SK-N-SH (cell line): ENCODE measurements around the gene OGFOD1. TPM values are rescaled to one million over a fixed set of nuclear protein-coding genes. Genes with fewer than 3 reads are reported as not detected.

Experiments
- CTCF ChIA-PET: fragments of 300-600, 350-600 bp; formaldehyde crosslinking; extraction: SDS; loops from one replicate; lab custom pipeline; 2021; lab: Yijun Ruan, JAX
- POLR2A ChIA-PET: fragments of 350-600 bp; sonication (Branson Sonifier 250); formaldehyde crosslinking; extraction: SDS; loops from one replicate; lab custom pipeline; 2020; ENCODE audit warnings: antibody characterized with exemption, inconsistent platforms; lab: Yijun Ruan, JAX
- DNase-seq: peaks from one replicate; pipeline ENCODE4 v3.0.0; 2012
- H2AFZ ChIP-seq: fragments of 200-600 bp; sonication (generic); 2 replicates; pipeline ENCODE4 v1.8.1; 2016; ENCODE audit warnings: antibody characterized with exemption, mild to moderate bottlenecking, low read depth
- H3F3A ChIP-seq: fragments of 200-600 bp; sonication (generic); replicated peaks from 2 replicates; pipeline ENCODE3; 2016; ENCODE audit warnings: antibody characterized with exemption, mild to moderate bottlenecking; ENCODE audit not compliant: insufficient read depth
- H3K27ac ChIP-seq, 2 experiments: fragments of 200-500 bp in 1 of 2; fragments of 200-600 bp in 1 of 2; sonication (Bioruptor generic) in 1 of 2; sonication (generic), shearing (Covaris generic) in 1 of 2; 2 replicates each; pipeline versions ENCODE4 v1.5.1 to v1.6.1; 2014 to 2016; ENCODE audit warnings: low read depth in 2 of 2, inconsistent platforms in 1 of 2, low read length in 1 of 2, mild to moderate bottlenecking in 1 of 2, mixed read lengths in 1 of 2
- H3K27me3 ChIP-seq: fragments of 200-600 bp; sonication (generic), shearing (Covaris generic); 2 replicates; pipeline ENCODE4 v1.6.1; 2016; ENCODE audit warnings: mixed run types; ENCODE audit not compliant: insufficient read depth
- H3K36me3 ChIP-seq, 2 experiments: fragments of 200-500 bp in 1 of 2; fragments of 200-600 bp in 1 of 2; sonication (Bioruptor generic) in 1 of 2; sonication (generic) in 1 of 2; replicated peaks in 1 of 2; 2 replicates each; pipeline versions ENCODE3 to v1.5.1; 2014 to 2016; ENCODE audit warnings: low read length in 1 of 2, mild to moderate bottlenecking in 1 of 2; ENCODE audit not compliant: insufficient read depth in 2 of 2, control insufficient read depth in 1 of 2
- H3K4me1 ChIP-seq, 2 experiments: fragments of 200-500 bp in 1 of 2; fragments of 200-600 bp in 1 of 2; sonication (Bioruptor generic) in 1 of 2; sonication (generic), shearing (Covaris generic) in 1 of 2; 2 replicates each; pipeline versions ENCODE4 v1.5.1 to v1.6.1; 2014 to 2016; ENCODE audit warnings: low read depth in 1 of 2, low read length in 1 of 2, mixed run types in 1 of 2; ENCODE audit not compliant: insufficient read depth in 2 of 2, control insufficient read depth in 1 of 2
- H3K4me2 ChIP-seq: fragments of 200-600 bp; sonication (generic), shearing (Covaris generic); 2 replicates; pipeline ENCODE4 v1.6.1; 2017; ENCODE audit warnings: mixed run types
- H3K4me3 ChIP-seq, 2 experiments: fragments of 200-500 bp in 1 of 2; fragments of 200-600 bp in 1 of 2; sonication (Bioruptor generic) in 1 of 2; sonication (generic), shearing (Covaris generic) in 1 of 2; 2 replicates each; pipeline versions ENCODE4 v1.5.1 to v1.8.1; 2014 to 2016; ENCODE audit warnings: low read depth in 2 of 2, inconsistent platforms in 1 of 2, low read length in 1 of 2, mild to moderate bottlenecking in 1 of 2, mixed read lengths in 1 of 2, moderate library complexity in 1 of 2
- H3K79me2 ChIP-seq: fragments of 200-600 bp; sonication (generic); 2 replicates; pipeline ENCODE4 v1.8.1; 2017; ENCODE audit warnings: mild to moderate bottlenecking; ENCODE audit not compliant: insufficient read depth
- H3K9ac ChIP-seq: fragments of 200-600 bp; sonication (generic); 2 replicates; pipeline ENCODE4 v1.6.1; 2017; ENCODE audit warnings: mixed run types
- H3K9me2 ChIP-seq: fragments of 200-600 bp; sonication (generic); 2 replicates; pipeline ENCODE4 v1.6.1; 2017; ENCODE audit warnings: mixed run types
- H3K9me3 ChIP-seq: fragments of 200-600 bp; sonication (generic); 2 replicates; pipeline ENCODE4 v1.6.1; 2017; ENCODE audit warnings: mixed run types, mild to moderate bottlenecking, moderate library complexity
- H4K20me1 ChIP-seq: fragments of 200-600 bp; sonication (generic); 2 replicates; pipeline ENCODE4 v1.6.1; 2017; ENCODE audit warnings: mild to moderate bottlenecking, mixed run types; ENCODE audit not compliant: insufficient read depth
- CHD2 ChIP-seq: fragments of 150-350 bp; IDR thresholded peaks from 2 replicates; pipeline ENCODE4 v1.6.1; 2018; ENCODE audit warnings: low read length; ENCODE audit not compliant: partially characterized antibody
- CTCF ChIP-seq: fragments of 200-600 bp; sonication (generic); IDR thresholded peaks from 2 replicates; pipeline ENCODE4 v1.6.1; 2017; ENCODE audit warnings: antibody characterized with exemption, mild to moderate bottlenecking, moderate library complexity
- ELF1 ChIP-seq: IDR thresholded peaks from 2 replicates; pipeline ENCODE4 v1.4.0; 2012
- GABPA ChIP-seq: IDR thresholded peaks from 2 replicates; pipeline ENCODE4 v1.4.0; 2012; ENCODE audit warnings: low read depth, mild to moderate bottlenecking
- MAX ChIP-seq: IDR thresholded peaks from 2 replicates; pipeline ENCODE4 v1.4.0; 2012; ENCODE audit warnings: low read depth
- NRF1 ChIP-seq: IDR thresholded peaks from 2 replicates; pipeline ENCODE4 v1.6.1; 2012; ENCODE audit warnings: low read depth, mild to moderate bottlenecking, low read length
- PBX3 ChIP-seq: IDR thresholded peaks from 2 replicates; pipeline ENCODE4; 2012
- RAD21 ChIP-seq: IDR thresholded peaks from 2 replicates; pipeline ENCODE4 v1.6.1; 2012; ENCODE audit warnings: mild to moderate bottlenecking, low read length
- RCOR1 ChIP-seq: fragments of 150-350 bp; IDR thresholded peaks from 2 replicates; pipeline ENCODE4 v1.6.1; 2017; ENCODE audit warnings: antibody characterized with exemption, low read length
- RXRA ChIP-seq: IDR thresholded peaks from 2 replicates; pipeline ENCODE4 v1.4.0; 2012; ENCODE audit warnings: low read depth, mild to moderate bottlenecking, borderline replicate concordance
- SMC3 ChIP-seq: IDR thresholded peaks from 2 replicates; pipeline ENCODE4 v1.6.1; 2012; ENCODE audit warnings: low read depth, low read length, improper control_type of control experiment
- TEAD4 ChIP-seq: IDR thresholded peaks from 2 replicates; pipeline ENCODE4 v1.4.0; 2012; ENCODE audit warnings: mild to moderate bottlenecking, borderline replicate concordance; ENCODE audit not compliant: insufficient read depth
- WGBS: methylation state at CpG from one replicate; pipeline ENCODE4 v1.1.6; 2017; ENCODE audit warnings: low lambda C conversion rate; 5-methylcytosine and 5-hydroxymethylcytosine counted together
- polyA plus RNA-seq, 3 experiments: library from polyadenylated mRNA; depleted of rRNA; stranded (reverse); fragments of >200 nt; gene quantifications; 2 replicates each; pipeline ENCODE4 v1.2.3, GENCODE V29; 2012

OGFOD1 gene
- polyA plus RNA-seq, 1 of the 3 experiments (the other 2 are of a cell fraction): 35.6 TPM

- CTCF ChIA-PET: interaction anchor here (0.9 to 2.2 kb wide), 10 partner anchors 10 to 280 kb away, joined by 3 to 23 read pairs (median 6); no protein-coding TSS in a partner anchor
- Histone ChIP-seq H3K9me3 (no peaks in the 10 kb centered on the region; the same call in 1 of the 2 replicates), H3K36me3 (peaks cover 27 to 40% of the 10 kb centered on the region in 2 experiments), H2AFZ (no peak overlapping the region), H3K4me2 (no peak overlapping the region), H3K27ac (no peak overlapping the region), H3K9ac (no peak overlapping the region), H3K79me2 (peaks cover 82% of the 10 kb centered on the region), H3K9me2 (no peaks in the 10 kb centered on the region), H3F3A (peaks cover 17% of the 10 kb centered on the region), H3K4me1 (peaks cover 3 to 17% of the 10 kb centered on the region in 2 experiments; a peak in 3 of 4 replicates), H3K27me3 (no peaks in the 10 kb centered on the region), H4K20me1 (peaks cover 17% of the 10 kb centered on the region)
- DNase-seq: no peak
- WGBS: 94% methylated on average over 2 of the region's 2 CpGs
- TF ChIP-seq GABPA (no peak), NRF1 (no peak)
- TF ChIP-seq, all 33 proteins: peak for 0
- no peak overlapping the region for H3K4me3 ChIP-seq
- POLR2A ChIA-PET: no interaction called here
Observed at GRCh38 chr16:56513091-56513490, 61.7 kb downstream of the OGFOD1 start.

GRCh38 chr16:56513972-56514371 lies 62.6 kb downstream of the OGFOD1 start:
- 80% methylated on average over 3 of the region's 3 CpGs for WGBS
- H3K4me1 ChIP-seq: peaks cover 7 to 17% of the 10 kb centered on the region in 2 experiments; a peak in 3 of 4 replicates
- no peak overlapping the region for H3K27ac ChIP-seq
- H2AFZ ChIP-seq: no peak overlapping the region
- 0 out of 2 replicates have a peak overlapping the region, but pooled peaks have one; percentile 15 for H3K4me2 ChIP-seq
- TF ChIP-seq CTCF: peak; percentile 79
- no peak for TF ChIP-seq CHD2
- TF ChIP-seq RCOR1: no peak
- no peak for TF ChIP-seq TEAD4
- no peak for TF ChIP-seq PBX3
- no peak for TF ChIP-seq MAX
- TF ChIP-seq SMC3: peak; percentile 49
- peak; percentile 72 for TF ChIP-seq RAD21
- no peak for TF ChIP-seq RXRA
- TF ChIP-seq NRF1: no peak
- no peak for TF ChIP-seq ELF1
- POLR2A ChIA-PET: no interaction called here
- CTCF ChIA-PET: interaction anchor here (0.6 to 2.2 kb wide), 17 partner anchors 11 to 279 kb away, joined by 3 to 23 read pairs (median 4); no protein-coding TSS in a partner anchor
- H3K9ac ChIP-seq: no peak overlapping the region
- H4K20me1 ChIP-seq: peaks cover 21% of the 10 kb centered on the region
- peaks cover 21 to 33% of the 10 kb centered on the region in 2 experiments for H3K36me3 ChIP-seq
- H3K4me3 ChIP-seq: no peak overlapping the region
- no peaks in the 10 kb centered on the region; the same call in 1 of the 2 replicates for H3K9me3 ChIP-seq
- no peaks in the 10 kb centered on the region for H3K9me2 ChIP-seq
- H3F3A ChIP-seq: peaks cover 14% of the 10 kb centered on the region
- H3K79me2 ChIP-seq: peaks cover 85% of the 10 kb centered on the region
- H3K27me3 ChIP-seq: no peaks in the 10 kb centered on the region
- DNase-seq: peak; percentile 37
